OCI-LY7 (cell line): ENCODE results near the gene KRT16. TPM values are rescaled to one million over a fixed set of nuclear protein-coding genes. Genes with fewer than 3 reads are reported as not detected.

Experiments
- BruUV-seq: library from RNA; stranded (reverse); fragments of 400-500 nt; replicated peaks from 2 replicates; lab custom pipeline; 2021; lab: Mats Ljungman, UMichigan
- CTCF ChIA-PET: fragments of 300-600 bp; sonication (Branson Sonifier 250); formaldehyde crosslinking; loops from one replicate; lab custom pipeline; 2022; ENCODE audit warnings: antibody characterized with exemption; ENCODE audit not compliant: unreplicated experiment; lab: Charles Lee
- POLR2A ChIA-PET: fragments of 300-600 bp; sonication (Branson Sonifier 250); formaldehyde crosslinking; loops from one replicate; lab custom pipeline; 2022; ENCODE audit warnings: antibody characterized with exemption; lab: Charles Lee
- DNase-seq: peaks from one replicate; pipeline ENCODE4 v3.0.0-alpha.2; 2015; ENCODE audit warnings: low spot score
- H2AFZ ChIP-seq: fragments of 200-600 bp; sonication (generic), shearing (Covaris generic); 2 replicates; pipeline ENCODE4 v1.6.1; 2014; ENCODE audit warnings: mild to moderate bottlenecking, antibody characterized with exemption, low read length, moderate library complexity
- H3K27ac ChIP-seq: fragments of 200-600 bp; sonication (generic); 2 replicates; pipeline ENCODE4 v1.5.1; 2014; ENCODE audit warnings: mixed run types, low read depth, mild to moderate bottlenecking, moderate library complexity, low read length, inconsistent platforms; ENCODE audit not compliant: poor library complexity, severe bottlenecking
- H3K36me3 ChIP-seq: fragments of 200-600 bp; sonication (generic); 2 replicates; pipeline ENCODE4 v1.6.1; 2014; ENCODE audit warnings: mild to moderate bottlenecking, antibody characterized with exemption, low read length, moderate library complexity, mixed read lengths; ENCODE audit not compliant: insufficient read depth
- H3K4me1 ChIP-seq: fragments of 200-600 bp; sonication (generic); 2 replicates; pipeline ENCODE4 v1.5.1; 2014; ENCODE audit warnings: mild to moderate bottlenecking, low read length; ENCODE audit not compliant: insufficient read depth, poor library complexity, severe bottlenecking
- H3K4me2 ChIP-seq: fragments of 200-600 bp; sonication (generic); 2 replicates; pipeline ENCODE4 v1.6.1; 2014; ENCODE audit warnings: mild to moderate bottlenecking, low read length
- H3K4me3 ChIP-seq: fragments of 200-600 bp; sonication (generic); 2 replicates; pipeline ENCODE4 v1.5.1; 2014; ENCODE audit warnings: mild to moderate bottlenecking, low read depth, low read length; ENCODE audit not compliant: poor library complexity, severe bottlenecking
- H3K79me2 ChIP-seq: fragments of 200-600 bp; sonication (generic); 2 replicates; pipeline ENCODE4 v1.6.1; 2016; ENCODE audit warnings: low read depth, mild to moderate bottlenecking, low read length, moderate library complexity, mixed read lengths; ENCODE audit not compliant: insufficient read depth
- H3K9me2 ChIP-seq: fragments of 200-600 bp; sonication (generic); 2 replicates; pipeline ENCODE4 v1.6.1; 2016; ENCODE audit warnings: mild to moderate bottlenecking, low read length, mixed read lengths; ENCODE audit not compliant: insufficient read depth
- H3K9me3 ChIP-seq: fragments of 200-600 bp; sonication (generic); 2 replicates; pipeline ENCODE4 v1.6.1; 2014; ENCODE audit warnings: mild to moderate bottlenecking, mixed run types, low read length, mixed read lengths
- H4K20me1 ChIP-seq: fragments of 200-600 bp; sonication (generic); 2 replicates; pipeline ENCODE4 v1.6.1; 2014; ENCODE audit warnings: mild to moderate bottlenecking, antibody characterized with exemption, low read length, moderate library complexity, mixed read lengths; ENCODE audit not compliant: insufficient read depth
- CTCF ChIP-seq: fragments of 200-600 bp; sonication (generic); conservative IDR thresholded peaks from 2 replicates; pipeline ENCODE4 v1.5.1; 2014; ENCODE audit warnings: mild to moderate bottlenecking, antibody characterized with exemption, low read length, moderate library complexity, mixed read lengths
- EZH2phosphoT487 ChIP-seq: fragments of 200-600 bp; sonication (generic); IDR thresholded peaks from 2 replicates; pipeline ENCODE4 v1.6.1; 2018; ENCODE audit warnings: low read depth, borderline replicate concordance, mild to moderate bottlenecking, mixed run types, antibody characterized with exemption, low read length, moderate library complexity, mixed read lengths
- intact Hi-C: fragments of 100-400 bp; cut with micrococcal nuclease; formaldehyde crosslinking; loops from one replicate; pipeline ENCODE4 v1.10.0; 2022; ENCODE audit not compliant: unreplicated experiment
- total RNA-seq, 2 experiments: library from RNA; depleted of rRNA in 1 of 2; stranded (reverse); fragments of >200 nt in 1 of 2; shearing (Covaris generic) in 1 of 2; gene quantifications; 2 replicates each; pipeline ENCODE4 v1.2.3, GENCODE V29; 2014 to 2022

Gene KRT16
- total RNA-seq, 2 experiments from 2014 or later: not detected

DNA sequence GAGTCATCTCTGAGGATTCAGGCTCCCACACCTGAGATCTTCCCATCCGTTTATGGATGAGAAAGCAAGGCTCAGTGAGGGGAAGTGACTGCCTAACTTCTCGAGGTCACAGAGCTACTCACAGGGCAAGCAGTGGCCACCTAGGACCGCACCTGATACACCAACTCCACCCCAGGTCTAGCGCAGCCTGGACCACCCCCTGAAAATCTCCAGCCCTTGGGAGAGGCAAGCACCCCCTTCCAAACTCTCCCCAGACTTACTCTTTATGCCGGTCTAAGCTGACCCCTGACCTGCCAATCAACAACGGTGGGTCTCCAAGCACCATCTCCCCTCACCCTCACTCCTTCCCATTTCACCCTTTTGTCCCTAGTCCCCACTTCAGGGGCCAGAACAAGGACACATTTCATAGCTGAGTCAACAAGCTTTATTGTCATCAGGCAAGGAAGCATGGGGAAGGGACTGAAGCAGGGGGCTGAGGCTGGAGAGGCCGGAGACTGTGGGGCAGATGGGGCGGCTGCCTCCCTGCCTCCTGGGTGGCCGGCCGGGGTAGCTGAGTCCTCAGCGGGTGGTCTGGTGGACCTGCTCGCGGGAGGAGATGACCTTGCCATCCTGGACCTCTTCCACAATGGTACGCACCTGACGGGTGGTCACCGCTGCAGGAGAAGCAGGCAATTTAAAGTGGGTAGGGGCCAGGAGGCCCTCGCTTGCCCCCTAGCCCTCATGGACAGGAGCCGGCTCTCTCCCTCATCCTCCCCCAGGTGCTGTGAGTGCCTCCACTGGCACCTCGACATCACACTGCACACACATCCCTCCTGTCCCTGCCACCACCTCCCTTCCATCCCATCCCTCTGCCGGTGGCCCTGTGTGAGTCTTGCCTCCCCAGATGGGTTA is 6.7 kb upstream of the KRT16 start:
- ChIA-PET CTCF (interaction anchor here (0.5 kb wide), 1 partner anchor 50 kb away, joined by 3 read pairs; no protein-coding TSS in a partner anchor), POLR2A (no interaction called here)
- H3K9me2 ChIP-seq: no peaks in the 10 kb centered on the region
- no peaks in the 10 kb centered on the region for H3K79me2 ChIP-seq
- H3K27ac ChIP-seq: no peak overlapping the region
- TF ChIP-seq EZH2phosphoT487 (no peak), CTCF (no peak)
- no peaks in the 10 kb centered on the region for H3K36me3 ChIP-seq
- no peak overlapping the region for H3K4me3 ChIP-seq
- no peak for DNase-seq
- no peaks in the 10 kb centered on the region for H4K20me1 ChIP-seq
- intact Hi-C loops: no loop called here
- H3K9me3 ChIP-seq: no peaks in the 10 kb centered on the region
- BruUV-seq: no TSS peak
- no peak overlapping the region for H2AFZ ChIP-seq
- no peaks in the 10 kb centered on the region for H3K4me1 ChIP-seq
- no peak overlapping the region for H3K4me2 ChIP-seq

DNA sequence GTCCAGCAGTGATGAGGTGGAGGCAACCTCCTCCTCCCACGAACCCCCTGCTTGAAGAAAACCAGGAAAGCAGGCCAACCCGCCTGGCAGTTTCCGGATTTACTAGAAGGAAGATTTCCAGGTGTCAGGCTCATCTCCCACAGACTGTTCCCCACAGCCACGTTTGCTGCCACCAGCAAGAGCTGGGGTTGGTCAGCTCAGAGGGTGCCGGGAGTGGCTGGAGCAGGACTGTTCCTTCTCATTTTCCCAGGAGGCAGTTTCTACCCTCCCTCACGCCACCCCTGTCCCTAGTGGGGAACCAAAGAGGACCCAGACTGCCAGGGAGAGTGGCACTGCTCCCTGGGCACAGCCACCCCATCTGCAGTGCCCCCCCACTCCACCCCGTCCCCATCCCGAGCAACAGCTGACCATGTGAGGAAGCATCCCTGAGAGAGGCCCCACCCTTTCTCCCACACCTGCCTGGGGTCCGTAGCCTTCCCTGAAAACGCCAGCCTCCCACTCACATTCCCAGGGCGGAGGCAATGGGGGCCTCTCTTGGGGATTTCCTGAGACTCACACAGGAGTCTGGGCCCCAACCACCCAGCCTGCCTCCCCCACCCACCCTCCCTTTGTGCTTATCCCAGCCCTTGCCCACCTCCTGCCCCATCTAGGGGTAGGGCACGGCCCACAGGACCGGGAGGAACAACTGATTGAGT is 5.9 kb upstream of the KRT16 start:
- Histone ChIP-seq H3K4me1 (no peaks in the 10 kb centered on the region), H3K4me2 (no peak overlapping the region), H3K27ac (no peak overlapping the region), H4K20me1 (no peaks in the 10 kb centered on the region), H2AFZ (no peak overlapping the region), H3K4me3 (no peak overlapping the region), H3K36me3 (no peaks in the 10 kb centered on the region), H3K9me2 (no peaks in the 10 kb centered on the region), H3K9me3 (no peaks in the 10 kb centered on the region), H3K79me2 (no peaks in the 10 kb centered on the region)
- ChIA-PET CTCF (no interaction called here), POLR2A (no interaction called here)
- no TSS peak for BruUV-seq
- TF ChIP-seq CTCF: no peak
- no peak for TF ChIP-seq EZH2phosphoT487
- no peak for DNase-seq
- intact Hi-C loops: no loop called here

DNA sequence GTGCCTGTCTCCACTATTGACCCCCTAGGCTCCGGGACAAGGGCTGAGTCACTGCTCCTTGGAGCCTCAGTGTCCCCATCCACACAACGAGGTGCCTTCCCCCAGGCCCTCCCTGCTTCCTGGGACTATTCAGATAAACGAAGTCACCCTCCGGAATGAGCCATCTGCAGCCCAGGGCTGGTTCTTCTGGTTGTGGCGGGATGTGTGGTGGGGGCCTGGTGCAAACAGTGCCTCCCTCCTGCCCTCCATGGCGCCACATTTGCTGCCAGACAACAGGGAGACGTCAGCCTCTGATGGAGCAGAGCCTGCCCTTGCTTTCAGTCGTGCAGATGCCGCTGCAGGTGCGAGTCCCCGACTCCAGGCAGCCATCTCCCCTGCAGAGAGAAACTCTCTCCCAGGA is 5.1 kb upstream of the KRT16 start:
- H3K36me3 ChIP-seq: no peaks in the 10 kb centered on the region
- no peak overlapping the region for H3K4me2 ChIP-seq
- H3K4me1 ChIP-seq: no peaks in the 10 kb centered on the region
- no peak overlapping the region for H2AFZ ChIP-seq
- no peaks in the 10 kb centered on the region for H3K9me2 ChIP-seq
- no peaks in the 10 kb centered on the region for H3K9me3 ChIP-seq
- H3K27ac ChIP-seq: no peak overlapping the region
- intact Hi-C loops: no loop called here
- no peak for DNase-seq
- TF ChIP-seq CTCF (no peak), EZH2phosphoT487 (no peak)
- H4K20me1 ChIP-seq: no peaks in the 10 kb centered on the region
- no TSS peak for BruUV-seq
- ChIA-PET POLR2A (no interaction called here), CTCF (no interaction called here)
- H3K79me2 ChIP-seq: no peaks in the 10 kb centered on the region
- no peak overlapping the region for H3K4me3 ChIP-seq
